ENCODE measurements around the gene A4GALT.

Gene A4GALT

GRCh38 chr22:42707496-42707895, 13.2 kb downstream of the A4GALT start:
- no peak for TF ChIP-seq Cebpa-rat (IDR thresholded peaks at IDR 0.05)
- peaks cover 16% of the 10 kb centered on the region for H3K9me3 ChIP-seq
- H3K9ac ChIP-seq: no peak overlapping the region
- no peak overlapping the region for H3K4me3 ChIP-seq
- peaks cover 16% of the 10 kb centered on the region for H3K4me1 ChIP-seq
- H3K36me3 ChIP-seq: no peaks in the 10 kb centered on the region
- H3K27ac ChIP-seq: no peak overlapping the region
- no peak overlapping the region for H3K4me2 ChIP-seq
- H3K27me3 ChIP-seq: no peaks in the 10 kb centered on the region
- H4K20me1 ChIP-seq: no peaks in the 10 kb centered on the region

GRCh38 chr22:42704896-42705295, 15.8 kb downstream of the A4GALT start:
- Histone ChIP-seq H3K36me3 (no peaks in the 10 kb centered on the region), H4K20me1 (no peaks in the 10 kb centered on the region), H3K9me3 (peaks cover 10% of the 10 kb centered on the region), H3K9ac (no peak overlapping the region), H3K27ac (no peak overlapping the region), H3K4me2 (no peak overlapping the region), H3K4me3 (no peak overlapping the region), H3K27me3 (no peaks in the 10 kb centered on the region), H3K4me1 (no peaks in the 10 kb centered on the region; the same call in 1 of the 2 replicates)
- TF ChIP-seq Cebpa-rat (IDR thresholded peaks at IDR 0.05): no peak

- Histone ChIP-seq H3K27me3 (no peaks in the 10 kb centered on the region), H3K9me3 (no peaks in the 10 kb centered on the region), H3K27ac (no peak overlapping the region), H3K9ac (no peak overlapping the region), H3K36me3 (no peaks in the 10 kb centered on the region), H3K4me2 (no peak overlapping the region), H4K20me1 (no peaks in the 10 kb centered on the region), H3K4me3 (no peak overlapping the region), H3K4me1 (peaks cover 5% of the 10 kb centered on the region; the same call in 1 of the 2 replicates)
- TF ChIP-seq Cebpa-rat (IDR thresholded peaks at IDR 0.05): no peak
Observed at GRCh38 chr22:42702675-42703074, 18.0 kb downstream of the A4GALT start.

GRCh38 chr22:42701694-42702093, 19.0 kb downstream of the A4GALT start:
- no peaks in the 10 kb centered on the region for H3K36me3 ChIP-seq
- H3K4me3 ChIP-seq: no peak overlapping the region
- H3K27me3 ChIP-seq: no peaks in the 10 kb centered on the region
- no peak overlapping the region for H3K4me2 ChIP-seq
- H3K9ac ChIP-seq: no peak overlapping the region
- H3K9me3 ChIP-seq: no peaks in the 10 kb centered on the region
- no peak overlapping the region for H3K27ac ChIP-seq
- peaks cover 13% of the 10 kb centered on the region for H3K4me1 ChIP-seq
- no peaks in the 10 kb centered on the region for H4K20me1 ChIP-seq
- TF ChIP-seq Cebpa-rat (IDR thresholded peaks at IDR 0.05): no peak

DNA sequence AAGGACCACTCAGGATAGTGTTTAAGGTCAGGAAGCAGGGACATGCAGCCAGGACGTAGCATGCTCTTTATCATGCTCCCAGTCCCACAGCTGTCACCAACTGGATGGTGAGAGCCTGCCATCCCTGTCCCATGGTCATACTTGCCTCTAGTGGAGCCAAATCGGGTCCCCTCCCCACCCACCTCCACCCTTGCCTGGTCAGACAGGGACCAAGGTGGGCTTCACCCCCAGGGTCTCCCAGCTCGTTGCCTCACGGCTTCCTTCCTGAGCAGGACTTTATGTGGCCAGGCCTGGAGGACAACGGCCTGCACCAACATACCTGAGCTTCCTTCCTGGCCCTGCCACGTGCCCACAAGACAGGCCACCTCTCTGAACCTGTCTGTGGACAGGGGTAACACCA, 19.8 kb downstream of the A4GALT start:
- Histone ChIP-seq H3K4me3 (no peak overlapping the region), H3K4me2 (no peak overlapping the region), H3K9me3 (no peaks in the 10 kb centered on the region), H4K20me1 (no peaks in the 10 kb centered on the region), H3K4me1 (peaks cover 21% of the 10 kb centered on the region), H3K27ac (no peak overlapping the region), H3K27me3 (no peaks in the 10 kb centered on the region), H3K9ac (no peak overlapping the region), H3K36me3 (no peaks in the 10 kb centered on the region)
- TF ChIP-seq Cebpa-rat (IDR thresholded peaks at IDR 0.05): no peak

DNA sequence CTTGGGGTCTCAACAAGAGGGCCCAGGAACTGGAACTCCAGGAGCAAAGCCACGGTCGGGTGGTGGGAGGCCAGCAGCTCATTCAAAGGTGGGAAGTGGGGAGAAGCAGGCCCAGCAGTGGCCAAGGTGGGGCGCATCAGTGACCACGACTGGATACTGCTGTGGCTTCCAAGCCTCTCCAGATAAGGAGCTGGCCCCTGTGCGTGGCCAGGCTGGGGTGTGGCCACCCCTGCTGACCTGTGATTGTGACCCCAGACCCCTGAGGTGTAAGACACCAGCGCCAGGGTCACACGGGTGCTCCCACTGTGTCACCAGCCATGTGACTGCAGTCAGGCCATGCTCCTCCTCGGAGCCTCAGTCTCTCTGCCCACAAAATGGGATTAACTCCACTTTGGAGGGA, 20.3 kb downstream of the A4GALT start:
- H3K4me3 ChIP-seq: no peak overlapping the region
- no peak overlapping the region for H3K4me2 ChIP-seq
- H3K36me3 ChIP-seq: no peaks in the 10 kb centered on the region
- H4K20me1 ChIP-seq: no peaks in the 10 kb centered on the region
- H3K4me1 ChIP-seq: peaks cover 26% of the 10 kb centered on the region
- no peaks in the 10 kb centered on the region for H3K9me3 ChIP-seq
- no peak overlapping the region for H3K27ac ChIP-seq
- no peak for TF ChIP-seq Cebpa-rat (IDR thresholded peaks at IDR 0.05)
- H3K27me3 ChIP-seq: no peaks in the 10 kb centered on the region
- H3K9ac ChIP-seq: no peak overlapping the region

DNA sequence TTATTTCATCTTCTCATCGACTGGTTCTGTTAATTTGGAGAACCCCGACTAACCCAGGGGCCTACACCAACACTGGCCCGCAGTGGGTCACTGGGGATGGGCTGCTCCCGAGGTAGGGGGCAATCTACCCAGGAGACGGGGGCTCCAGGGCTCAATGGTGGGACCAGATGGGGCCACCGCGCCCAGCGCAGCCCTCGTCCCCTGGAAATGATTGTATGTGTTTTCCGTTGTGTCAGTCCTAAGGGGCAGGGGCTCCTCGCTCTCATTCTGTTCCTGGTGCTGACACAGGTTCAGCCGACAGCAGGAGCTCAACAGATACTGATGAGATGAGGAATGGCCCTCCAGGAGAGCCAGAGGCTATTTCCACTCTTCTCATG, 20.7 kb downstream of the A4GALT start:
- H3K4me2 ChIP-seq: no peak overlapping the region
- H3K9ac ChIP-seq: no peak overlapping the region
- peaks cover 30% of the 10 kb centered on the region for H3K4me1 ChIP-seq
- no peaks in the 10 kb centered on the region for H4K20me1 ChIP-seq
- TF ChIP-seq Cebpa-rat (IDR thresholded peaks at IDR 0.05): no peak
- no peaks in the 10 kb centered on the region for H3K36me3 ChIP-seq
- H3K9me3 ChIP-seq: no peaks in the 10 kb centered on the region
- H3K27me3 ChIP-seq: no peaks in the 10 kb centered on the region
- H3K27ac ChIP-seq: no peak overlapping the region
- H3K4me3 ChIP-seq: no peak overlapping the region

GRCh38 chr22:42699281-42699975, 21.2 kb downstream of the A4GALT start:
- no peak overlapping the region for H3K9ac ChIP-seq
- no peak overlapping the region for H3K27ac ChIP-seq
- no peak overlapping the region for H3K4me3 ChIP-seq
- H4K20me1 ChIP-seq: no peaks in the 10 kb centered on the region
- no peaks in the 10 kb centered on the region for H3K36me3 ChIP-seq
- no peaks in the 10 kb centered on the region for H3K27me3 ChIP-seq
- TF ChIP-seq Cebpa-rat (IDR thresholded peaks at IDR 0.05): no peak
- H3K9me3 ChIP-seq: no peaks in the 10 kb centered on the region
- H3K4me1 ChIP-seq: peaks cover 36% of the 10 kb centered on the region
- no peak overlapping the region for H3K4me2 ChIP-seq

- Histone ChIP-seq H3K4me3 (no peak overlapping the region), H4K20me1 (no peaks in the 10 kb centered on the region), H3K4me2 (no peak overlapping the region), H3K27ac (no peak overlapping the region), H3K9ac (no peak overlapping the region), H3K27me3 (no peaks in the 10 kb centered on the region), H3K9me3 (no peaks in the 10 kb centered on the region), H3K36me3 (no peaks in the 10 kb centered on the region), H3K4me1 (peaks cover 54% of the 10 kb centered on the region)
- no peak for TF ChIP-seq Cebpa-rat (IDR thresholded peaks at IDR 0.05)
Observed at GRCh38 chr22:42697542-42698013, 23.1 kb downstream of the A4GALT start.

GRCh38 chr22:42696331-42696967, 24.2 kb downstream of the A4GALT start:
- Histone ChIP-seq H3K4me2 (peak overlapping the region; percentile 70), H4K20me1 (no peaks in the 10 kb centered on the region), H3K27ac (no peak overlapping the region), H3K9me3 (no peaks in the 10 kb centered on the region), H3K36me3 (no peaks in the 10 kb centered on the region), H3K4me1 (peaks cover 65% of the 10 kb centered on the region), H3K9ac (no peak overlapping the region), H3K27me3 (no peaks in the 10 kb centered on the region), H3K4me3 (no peak overlapping the region)
- no peak for TF ChIP-seq Cebpa-rat (IDR thresholded peaks at IDR 0.05)

Measured in BLaER1 (cell line).